K562 (cell line): Measurements from ENCODE around the gene GPR4. TPM values are rescaled to one million over a fixed set of nuclear protein-coding genes. Genes with fewer than 3 reads are reported as not detected.

Experiments used
- CEBPG ChIP-seq, 3 experiments: fragments of 200-800 bp in 1 of 3; sonication (Bioruptor generic) in 1 of 3; sonication (generic) in 1 of 3; formaldehyde crosslinking in 1 of 3; IDR thresholded peaks in 2 of 3; conservative IDR thresholded peaks in 1 of 3; 2 replicates each; pipeline versions ENCODE4 v1.6.1 to v1.8.0; 2016 to 2022; ENCODE audit warnings: missing compliant biosample characterization in 2 of 3, missing genetic modification characterization in 2 of 3, mild to moderate bottlenecking in 1 of 3, missing genetic modification reagents in 1 of 3
- CHAMP1 ChIP-seq: fragments of 450-650 bp; IDR thresholded peaks from 2 replicates; pipeline ENCODE4 v1.6.1; 2016; ENCODE audit warnings: mild to moderate bottlenecking
- CREB1 ChIP-seq, 2 experiments: sonication (generic) in 1 of 2; formaldehyde crosslinking in 1 of 2; IDR thresholded peaks; 2 replicates each; pipeline versions ENCODE4 v1.6.1 to v1.8.0; 2012 to 2022; ENCODE audit warnings: inconsistent platforms in 1 of 2, mild to moderate bottlenecking in 1 of 2, missing genetic modification reagents in 1 of 2, moderate library complexity in 1 of 2
- E2F1 ChIP-seq: sonication (generic); formaldehyde crosslinking; IDR thresholded peaks from 2 replicates; pipeline ENCODE4 v1.8.1; 2023; ENCODE audit warnings: mild to moderate bottlenecking, missing genetic modification reagents, moderate library complexity
- FOXM1 ChIP-seq, 2 experiments: fragments of 450-650 bp in 1 of 2; sonication (generic) in 1 of 2; formaldehyde crosslinking in 1 of 2; IDR thresholded peaks; 2 replicates each; pipeline versions ENCODE4 v1.6.1 to v1.9.0; 2017 to 2022; ENCODE audit warnings: low read depth in 2 of 2, mild to moderate bottlenecking in 2 of 2, missing genetic modification reagents in 1 of 2, moderate library complexity in 1 of 2
- PKNOX1 ChIP-seq: fragments of 450-650 bp; IDR thresholded peaks from 2 replicates; pipeline ENCODE4 v1.6.1; 2016
- RFX7 ChIP-seq: fragments of 250-450 bp; sonication (Bioruptor Pico); IDR thresholded peaks from 2 replicates; pipeline ENCODE4 v1.5.1; 2021; ENCODE audit warnings: mild to moderate bottlenecking
- RNF2 ChIP-seq: sonication (generic); IDR thresholded peaks from 2 replicates; pipeline ENCODE4 v1.6.1; 2016
- TEAD1 ChIP-seq, 2 experiments: fragments of 450-650 bp in 1 of 2; sonication (generic) in 1 of 2; formaldehyde crosslinking; IDR thresholded peaks; 2 replicates each; pipeline versions ENCODE4 v1.4.0 to v1.8.0; 2020 to 2022; ENCODE audit warnings: mild to moderate bottlenecking in 2 of 2, missing genetic modification reagents in 1 of 2
- YY1 ChIP-seq, 3 experiments: IDR thresholded peaks; 2 replicates each; pipeline ENCODE4 v1.6.1; 2011; ENCODE audit warnings: low read length in 2 of 3, mild to moderate bottlenecking in 2 of 3, moderate library complexity in 2 of 3, borderline replicate concordance in 1 of 3, control low read depth in 1 of 3, low read depth in 1 of 3; ENCODE audit not compliant: insufficient read depth in 3 of 3, insufficient replicate concordance in 2 of 3, control insufficient read depth in 1 of 3, insufficient read length in 1 of 3; ENCODE audit errors: extremely low read depth in 1 of 3
- ZBTB11 ChIP-seq, 3 experiments: fragments of 200-800 bp in 1 of 3; fragments of 250-450 bp in 1 of 3; fragments of 450-650 bp in 1 of 3; sonication (Bioruptor Pico) in 1 of 3; sonication (Bioruptor generic) in 1 of 3; formaldehyde crosslinking in 1 of 3; IDR thresholded peaks; 2 replicates each; pipeline versions ENCODE4 v1.6.1 to v1.8.0; 2016 to 2022; ENCODE audit warnings: mild to moderate bottlenecking in 2 of 3, missing genetic modification characterization in 2 of 3, missing compliant biosample characterization in 1 of 3, moderate library complexity in 1 of 3
- ZNF143 ChIP-seq: sonication (generic); formaldehyde crosslinking; IDR thresholded peaks from 2 replicates; pipeline ENCODE4 v1.9.0; 2022; ENCODE audit warnings: mild to moderate bottlenecking, missing genetic modification reagents
- polyA plus RNA-seq, 8 experiments: library from polyadenylated mRNA; depleted of rRNA in 4 of 8; stranded (reverse) in 5 of 8; unstranded in 3 of 8; fragments of >200 nt; fragmentation: Nextera tagmentation in 2 of 8; fragmentation: Illumina TruSeq in 1 of 8; extraction: Ambion mirVana in 2 of 8; extraction: Trizol in 1 of 8; gene quantifications; 2 replicates each; pipeline versions ENCODE4 v1.2.1 to v1.2.3, GENCODE V29; 2011 to 2014; ENCODE audit warnings: inconsistent platforms in 1 of 8, missing spikeins in 1 of 8
- total RNA-seq, 7 experiments: library from RNA; depleted of rRNA in 6 of 7; stranded (reverse); fragments of >200 nt in 6 of 7; fragmentation: Illumina TruSeq in 2 of 7; extraction: Trizol in 2 of 7; gene quantifications; 2 replicates each; pipeline versions ENCODE4 v1.2.1 to v1.2.3, GENCODE V29; 2011 to 2021; ENCODE audit warnings: low replicate concordance in 1 of 7

Gene GPR4
- total and polyA plus RNA-seq, 9 of the 15 experiments (the other 6 are each of a cell fraction or from before 2014, with no cell fraction given) = 0.03 to 0.09 (median 0.04) TPM; not detected in 5

- TF ChIP-seq E2F1 (0 out of 2 replicates have a peak, but pooled peaks have one; percentile 9), CEBPG (CRISPR knock-in tag; IDR thresholded peaks at IDR 0.05) (peak; percentile 57; the same call in 1 of the 2 replicates), CEBPG (tag; conservative IDR thresholded peaks at IDR 0.05 in 1 of 2, IDR thresholded peaks at IDR 0.05 in 1 of 2) (no peak), RNF2 (0 out of 2 replicates have a peak, but pooled peaks have one; percentile 37), ZNF143 (CRISPR knock-in tag) (0 out of 2 replicates have a peak, but pooled peaks have one; percentile 7), YY1 (IDR thresholded peaks at IDR 0.05; ENCODE audit: borderline replicate concordance in 1 of 3, control insufficient read depth in 1 of 3, extremely low read depth in 1 of 3, insufficient read depth in 3 of 3, insufficient read length in 1 of 3, insufficient replicate concordance in 2 of 3, low read depth in 1 of 3, low read length in 2 of 3) (peak in 1 of 3 experiments; percentile 7), CHAMP1 (no peak), PKNOX1 (0 out of 2 replicates have a peak, but pooled peaks have one; percentile 33), TEAD1 (CRISPR knock-in tag; IDR thresholded peaks at IDR 0.05) (peak in 1 of 2 experiments; percentile 13; a peak in 2 of 4 replicates), ZBTB11 (CRISPR knock-in tag; IDR thresholded peaks at IDR 0.05) (peak in 2 of 3 experiments; percentile 53 to 89; a peak in 4 of 6 replicates), FOXM1 (IDR thresholded peaks at IDR 0.05; ENCODE audit: low read depth) (no peak), FOXM1 (CRISPR knock-in tag; IDR thresholded peaks at IDR 0.05; ENCODE audit: low read depth) (peak; percentile 89; the same call in 1 of the 2 replicates), CREB1 (IDR thresholded peaks at IDR 0.05) (no peak), CREB1 (CRISPR knock-in tag; IDR thresholded peaks at IDR 0.05) (0 out of 2 replicates have a peak, but pooled peaks have one; percentile 1), RFX7 (CRISPR knock-in tag) (no peak)
These were observed 39.5 kb upstream of the GPR4 start (continued) for GRCh38 chr19:45641274-45642105.
